ENCODE results near the gene MARCHF9. TPM values are rescaled to one million over a fixed set of nuclear protein-coding genes. Genes with fewer than 3 reads are reported as not detected.
A peak's percentile ranks its signal among the peaks of the same experiment; 100 is the strongest.

MARCHF9 gene
- total and polyA plus RNA-seq, 2 donors (not counting 1 experiment from before 2014, with no cell fraction given): 81.4 to 128 TPM

DNA sequence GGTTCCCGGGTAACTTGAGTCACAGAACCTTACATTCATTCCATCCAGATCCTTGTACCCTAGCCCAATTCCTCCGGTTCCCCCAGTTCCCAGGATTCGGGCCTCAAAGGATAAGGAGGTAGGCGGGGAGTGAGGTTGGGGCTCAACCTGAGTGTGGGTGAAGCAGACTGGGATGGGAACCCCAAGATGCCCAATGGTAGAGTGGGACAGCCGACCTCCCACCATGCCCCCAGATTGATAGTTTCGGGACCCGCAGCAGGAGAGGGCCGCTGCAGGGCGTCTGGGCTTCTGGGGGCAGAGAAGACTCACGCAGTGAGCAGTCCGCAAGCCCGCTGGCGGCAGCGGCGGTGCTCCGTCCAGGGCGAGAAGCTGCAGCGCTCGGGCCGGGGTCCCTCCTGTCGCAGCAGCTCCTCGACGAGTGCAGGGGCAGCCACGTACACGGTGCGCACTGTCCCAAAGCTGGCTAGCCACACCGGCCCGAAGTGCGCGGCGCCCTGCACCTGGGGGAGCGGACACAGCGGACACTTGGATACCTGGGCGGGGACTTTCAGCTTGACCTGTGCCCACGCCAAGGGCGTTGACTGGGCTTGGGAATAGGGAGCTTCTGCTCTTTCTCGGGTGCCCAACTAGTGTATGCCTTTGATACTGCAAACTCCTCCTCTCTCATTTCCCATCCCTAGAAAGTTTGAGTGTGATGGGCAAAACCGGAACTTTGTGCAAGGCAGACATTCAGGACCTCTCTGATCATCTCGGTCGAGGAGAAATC is 11.0 kb downstream of the MARCHF9 start:
- TF ChIP-seq, protein P1, sequence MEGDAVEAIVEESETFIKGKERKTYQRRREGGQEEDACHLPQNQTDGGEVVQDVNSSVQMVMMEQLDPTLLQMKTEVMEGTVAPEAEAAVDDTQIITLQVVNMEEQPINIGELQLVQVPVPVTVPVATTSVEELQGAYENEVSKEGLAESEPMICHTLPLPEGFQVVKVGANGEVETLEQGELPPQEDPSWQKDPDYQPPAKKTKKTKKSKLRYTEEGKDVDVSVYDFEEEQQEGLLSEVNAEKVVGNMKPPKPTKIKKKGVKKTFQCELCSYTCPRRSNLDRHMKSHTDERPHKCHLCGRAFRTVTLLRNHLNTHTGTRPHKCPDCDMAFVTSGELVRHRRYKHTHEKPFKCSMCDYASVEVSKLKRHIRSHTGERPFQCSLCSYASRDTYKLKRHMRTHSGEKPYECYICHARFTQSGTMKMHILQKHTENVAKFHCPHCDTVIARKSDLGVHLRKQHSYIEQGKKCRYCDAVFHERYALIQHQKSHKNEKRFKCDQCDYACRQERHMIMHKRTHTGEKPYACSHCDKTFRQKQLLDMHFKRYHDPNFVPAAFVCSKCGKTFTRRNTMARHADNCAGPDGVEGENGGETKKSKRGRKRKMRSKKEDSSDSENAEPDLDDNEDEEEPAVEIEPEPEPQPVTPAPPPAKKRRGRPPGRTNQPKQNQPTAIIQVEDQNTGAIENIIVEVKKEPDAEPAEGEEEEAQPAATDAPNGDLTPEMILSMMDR (IDR thresholded peaks at IDR 0.05): no peak
- TF ChIP-seq EZH2 (IDR thresholded peaks at IDR 0.05; ENCODE audit: borderline replicate concordance, insufficient read depth, low read depth, low read length, poor library complexity, severe bottlenecking): no peak
- H3K9ac ChIP-seq (ENCODE audit: low read length): peak overlapping the region; percentile 64
- ATAC-seq (ENCODE audit: low read depth) (peak; percentile 22), DNase-seq (peak; percentile 47)
- H3K27me3 Mint-ChIP-seq: peaks cover 24% of the 10 kb centered on the region
- H4K20me1 ChIP-seq (ENCODE audit: control insufficient read depth, insufficient read depth, low read length, poor library complexity, severe bottlenecking): peaks cover 30% of the 10 kb centered on the region
- peak overlapping the region in 4 of 5 experiments; percentile 48 to 63 (median 58) for H3K4me3 ChIP-seq (ENCODE audit: control extremely low read depth in 1 of 5, extremely low read depth in 1 of 5, insufficient read depth in 1 of 5, low read depth in 2 of 5, low read length in 4 of 5)
- H3K36me3 ChIP-seq (replicated peaks in 1 of 2; ENCODE audit: control extremely low read depth in 1 of 2, control insufficient read depth in 1 of 2, extremely low read depth in 1 of 2, insufficient read depth in 2 of 2, low read length in 1 of 2): peaks cover 0 to 8% of the 10 kb centered on the region in 2 experiments
- H3K9me3 ChIP-seq (ENCODE audit: control extremely low read depth in 1 of 3, control insufficient read depth in 2 of 3, insufficient read depth in 1 of 3, low read length in 2 of 3): peaks cover 0 to 13% (median 0%) of the 10 kb centered on the region in 3 donors
- ChIA-PET CTCF (interaction anchor here (0.5 to 3.0 kb wide), 9 partner anchors 9 to 139 kb away, joined by 3 to 37 read pairs (median 4); partner anchors contain the start of genes CDK4 and TSFM), POLR2A (interaction anchor here (0.6 to 1.1 kb wide), 2 partner anchors 10 to 269 kb away, joined by 4 read pairs; no protein-coding TSS in a partner anchor)
- H3K27me3 ChIP-seq (replicated peaks in 1 of 4; ENCODE audit: control extremely low read depth in 1 of 4, control insufficient read depth in 3 of 4, insufficient read depth in 4 of 4, low read length in 3 of 4): peaks cover 0 to 38% (median 26%) of the 10 kb centered on the region in 4 experiments
- no peaks in the 10 kb centered on the region for H3K9me3 Mint-ChIP-seq (ENCODE audit: insufficient read depth)
- H3K27ac Mint-ChIP-seq: no peak overlapping the region
- 6% methylated on average over 31 of the region's 40 CpGs for WGBS (ENCODE audit: insufficient coverage)
- peaks cover 29 to 32% of the 10 kb centered on the region in 2 donors for H3K4me1 ChIP-seq (ENCODE audit: control insufficient read depth in 2 of 2, insufficient read depth in 2 of 2, low read length in 2 of 2)
- intact Hi-C loops (cut with micrococcal nuclease): loop anchor here (1.0 kb wide), 1 partner anchor 10 kb away; no protein-coding TSS in a partner anchor
- H3K4me2 ChIP-seq (replicated peaks; ENCODE audit: low read depth, low read length, poor library complexity, severe bottlenecking): peak overlapping the region; percentile 87
- H2AFZ ChIP-seq (ENCODE audit: insufficient read depth, low read depth, low read length, poor library complexity, severe bottlenecking): peak overlapping the region; percentile 77
- H3K79me2 ChIP-seq (ENCODE audit: control insufficient read depth, insufficient read depth, low read length): peaks cover 30% of the 10 kb centered on the region
- H3K27ac ChIP-seq (ENCODE audit: low read length in 2 of 2): no peak overlapping the region
- peaks cover 33% of the 10 kb centered on the region for H3K4me1 Mint-ChIP-seq
- H3K4me3 Mint-ChIP-seq: peak overlapping the region; percentile 93
